Fibroblast of lung (primary cell): ENCODE results near the gene NRP1. TPM values are rescaled to one million over a fixed set of nuclear protein-coding genes. Genes with fewer than 3 reads are reported as not detected.

Experiments used
- DNase-seq, 2 donors: peaks; one replicate each; pipeline versions ENCODE4 v3.0.0 to v3.0.0-alpha.2; 2010; ENCODE audit warnings: low read depth in 2 of 2
- H2AFZ ChIP-seq: 2 replicates; pipeline ENCODE4 v1.5.1; 2012; ENCODE audit warnings: low read length, control low read depth, inconsistent platforms
- H3K27ac ChIP-seq: 2 replicates; pipeline ENCODE4 v1.5.1; 2011; ENCODE audit warnings: low read length, control low read depth; ENCODE audit not compliant: insufficient read depth
- H3K27me3 ChIP-seq: 2 replicates; pipeline ENCODE4 v1.5.1; 2011; ENCODE audit warnings: mild to moderate bottlenecking, low read length; ENCODE audit not compliant: control insufficient read depth, insufficient read depth
- H3K36me3 ChIP-seq: 2 replicates; pipeline ENCODE4 v1.5.1; 2011; ENCODE audit warnings: low read length; ENCODE audit not compliant: control insufficient read depth, insufficient read depth
- H3K4me1 ChIP-seq: 2 replicates; pipeline ENCODE4 v1.5.1; 2011; ENCODE audit warnings: low read length; ENCODE audit not compliant: control insufficient read depth, insufficient read depth; ENCODE audit errors: extremely low read depth
- H3K4me2 ChIP-seq: 2 replicates; pipeline ENCODE4 v1.5.1; 2011; ENCODE audit warnings: low read length, control low read depth; ENCODE audit not compliant: insufficient read depth; ENCODE audit errors: extremely low read depth
- H3K4me3 ChIP-seq, 4 experiments: fragments of 200-600 bp in 1 of 4; sonication (generic) in 1 of 4; replicated peaks in 1 of 4; 2 replicates each; pipeline ENCODE4 v1.5.1; 2011 to 2016; ENCODE audit warnings: low read length in 4 of 4, low read depth in 3 of 4, mild to moderate bottlenecking in 3 of 4, control low read depth in 2 of 4, inconsistent platforms in 1 of 4, mixed read lengths in 1 of 4; ENCODE audit not compliant: insufficient read depth in 1 of 4; ENCODE audit errors: control extremely low read depth in 1 of 4
- H3K79me2 ChIP-seq: 2 replicates; pipeline ENCODE4 v1.5.1; 2012; ENCODE audit warnings: mild to moderate bottlenecking, low read length, inconsistent platforms; ENCODE audit not compliant: control insufficient read depth, insufficient read depth
- H3K9ac ChIP-seq: 2 replicates; pipeline ENCODE4 v1.5.1; 2011; ENCODE audit warnings: mild to moderate bottlenecking, low read length, control low read depth; ENCODE audit not compliant: insufficient read depth
- H3K9me3 ChIP-seq: 2 replicates; pipeline ENCODE4 v1.5.1; 2012; ENCODE audit warnings: low read depth, low read length; ENCODE audit not compliant: control insufficient read depth, insufficient read depth
- H4K20me1 ChIP-seq: 2 replicates; pipeline ENCODE4 v1.5.1; 2011; ENCODE audit warnings: low read length; ENCODE audit not compliant: control insufficient read depth, insufficient read depth; ENCODE audit errors: extremely low read depth
- EZH2 ChIP-seq: IDR thresholded peaks from 2 replicates; pipeline ENCODE4 v1.5.1; 2012; ENCODE audit warnings: low read length, control low read depth, mild to moderate bottlenecking; ENCODE audit errors: missing control alignments
- polyA plus RNA-seq, 2 donors: library from polyadenylated mRNA; depleted of rRNA in 1 of 2; stranded (reverse) in 1 of 2; unstranded in 1 of 2; fragments of >200 nt; gene quantifications; 2 replicates each; pipeline ENCODE4 v1.2.1, GENCODE V29; 2011 to 2012; ENCODE audit warnings: missing spikeins in 1 of 2
- total RNA-seq: library from RNA; depleted of rRNA; stranded (reverse); fragments of >200 nt; gene quantifications from 2 replicates; pipeline ENCODE4 v1.2.1, GENCODE V29; 2014
- TF ChIP-seq, protein P1 (sequence below), 2 donors: IDR thresholded peaks in 1 of 2; conservative IDR thresholded peaks in 1 of 2; 1 replicate in 1 of 2; 2 replicates in 1 of 2; pipeline ENCODE4 v1.5.1; 2011 to 2012; ENCODE audit warnings: low read length in 2 of 2, control low read depth in 1 of 2, inconsistent platforms in 1 of 2, low read depth in 1 of 2, mild to moderate bottlenecking in 1 of 2

The NRP1 gene
- total and polyA plus RNA-seq, 2 donors (not counting 1 experiment from before 2014, with no cell fraction given): 187 to 373 TPM

DNA sequence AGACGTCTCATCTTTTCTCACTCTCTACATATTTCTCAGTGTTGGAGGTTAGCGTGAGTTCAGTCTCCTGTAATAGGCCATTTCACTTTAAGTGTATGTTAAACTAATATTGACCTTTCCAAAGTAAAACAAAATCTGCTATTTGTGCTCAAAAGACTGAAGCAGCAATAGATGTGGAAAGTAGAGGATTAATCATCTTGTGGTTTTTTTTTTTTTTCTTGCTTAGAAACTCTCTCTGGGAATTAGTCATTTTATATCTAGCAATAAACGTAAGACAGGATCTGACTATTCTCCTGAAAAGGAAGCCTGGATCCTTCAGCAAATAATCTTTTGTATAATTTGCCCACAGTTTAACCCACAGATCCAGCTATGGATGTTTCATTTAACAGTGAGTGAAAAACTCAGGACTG is 81.7 kb downstream of the NRP1 start:
- no peak for TF ChIP-seq EZH2
- TF ChIP-seq, protein P1, sequence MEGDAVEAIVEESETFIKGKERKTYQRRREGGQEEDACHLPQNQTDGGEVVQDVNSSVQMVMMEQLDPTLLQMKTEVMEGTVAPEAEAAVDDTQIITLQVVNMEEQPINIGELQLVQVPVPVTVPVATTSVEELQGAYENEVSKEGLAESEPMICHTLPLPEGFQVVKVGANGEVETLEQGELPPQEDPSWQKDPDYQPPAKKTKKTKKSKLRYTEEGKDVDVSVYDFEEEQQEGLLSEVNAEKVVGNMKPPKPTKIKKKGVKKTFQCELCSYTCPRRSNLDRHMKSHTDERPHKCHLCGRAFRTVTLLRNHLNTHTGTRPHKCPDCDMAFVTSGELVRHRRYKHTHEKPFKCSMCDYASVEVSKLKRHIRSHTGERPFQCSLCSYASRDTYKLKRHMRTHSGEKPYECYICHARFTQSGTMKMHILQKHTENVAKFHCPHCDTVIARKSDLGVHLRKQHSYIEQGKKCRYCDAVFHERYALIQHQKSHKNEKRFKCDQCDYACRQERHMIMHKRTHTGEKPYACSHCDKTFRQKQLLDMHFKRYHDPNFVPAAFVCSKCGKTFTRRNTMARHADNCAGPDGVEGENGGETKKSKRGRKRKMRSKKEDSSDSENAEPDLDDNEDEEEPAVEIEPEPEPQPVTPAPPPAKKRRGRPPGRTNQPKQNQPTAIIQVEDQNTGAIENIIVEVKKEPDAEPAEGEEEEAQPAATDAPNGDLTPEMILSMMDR (conservative IDR thresholded peaks at IDR 0.05 in 1 of 2, IDR thresholded peaks at IDR 0.05 in 1 of 2; ENCODE audit: low read depth in 1 of 2, low read length in 2 of 2): no peak
- no peak overlapping the region for H3K4me2 ChIP-seq
- H3K4me3 ChIP-seq: no peak overlapping the region
- H3K27ac ChIP-seq: peak overlapping the region; percentile 65
- H3K4me1 ChIP-seq: peaks cover 28% of the 10 kb centered on the region
- DNase-seq: peak; percentile 87 to 88
- no peaks in the 10 kb centered on the region for H3K9me3 ChIP-seq
- peaks cover 37% of the 10 kb centered on the region for H3K79me2 ChIP-seq
- no peak overlapping the region for H3K9ac ChIP-seq
- H4K20me1 ChIP-seq: no peaks in the 10 kb centered on the region
- H2AFZ ChIP-seq: no peak overlapping the region
- no peaks in the 10 kb centered on the region for H3K27me3 ChIP-seq
- H3K36me3 ChIP-seq: peaks cover 22% of the 10 kb centered on the region

DNA sequence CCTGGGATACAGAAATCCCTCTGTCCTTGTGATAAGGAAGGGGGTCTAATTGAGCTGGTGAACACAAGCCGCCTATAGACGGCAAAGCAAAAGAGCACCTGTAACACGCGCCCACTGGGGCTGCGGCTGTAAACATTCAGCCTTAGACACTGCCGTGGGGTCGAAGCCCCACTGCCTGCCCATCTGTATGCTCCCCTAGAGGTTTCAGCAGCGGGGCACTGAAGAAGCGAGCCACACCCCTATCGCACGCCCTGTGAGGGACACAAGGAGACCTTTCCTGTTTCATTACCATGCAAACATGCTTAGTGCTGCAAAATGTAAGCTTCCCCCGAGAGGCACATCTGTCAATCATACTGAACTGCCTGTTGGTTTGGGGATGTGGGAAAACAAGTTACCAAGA is 82.1 kb downstream of the NRP1 start:
- Histone ChIP-seq H3K4me2 (no peak overlapping the region), H3K27me3 (no peaks in the 10 kb centered on the region), H3K79me2 (peaks cover 39% of the 10 kb centered on the region), H3K36me3 (peaks cover 23% of the 10 kb centered on the region), H3K9ac (no peak overlapping the region), H3K9me3 (no peaks in the 10 kb centered on the region), H3K4me1 (peaks cover 28% of the 10 kb centered on the region), H4K20me1 (no peaks in the 10 kb centered on the region), H3K27ac (peak overlapping the region; percentile 35), H2AFZ (no peak overlapping the region), H3K4me3 (no peak overlapping the region)
- TF ChIP-seq EZH2: no peak
- TF ChIP-seq, protein P1 (conservative IDR thresholded peaks at IDR 0.05 in 1 of 2, IDR thresholded peaks at IDR 0.05 in 1 of 2; ENCODE audit: low read depth in 1 of 2, low read length in 2 of 2): no peak
- no peak for DNase-seq

DNA sequence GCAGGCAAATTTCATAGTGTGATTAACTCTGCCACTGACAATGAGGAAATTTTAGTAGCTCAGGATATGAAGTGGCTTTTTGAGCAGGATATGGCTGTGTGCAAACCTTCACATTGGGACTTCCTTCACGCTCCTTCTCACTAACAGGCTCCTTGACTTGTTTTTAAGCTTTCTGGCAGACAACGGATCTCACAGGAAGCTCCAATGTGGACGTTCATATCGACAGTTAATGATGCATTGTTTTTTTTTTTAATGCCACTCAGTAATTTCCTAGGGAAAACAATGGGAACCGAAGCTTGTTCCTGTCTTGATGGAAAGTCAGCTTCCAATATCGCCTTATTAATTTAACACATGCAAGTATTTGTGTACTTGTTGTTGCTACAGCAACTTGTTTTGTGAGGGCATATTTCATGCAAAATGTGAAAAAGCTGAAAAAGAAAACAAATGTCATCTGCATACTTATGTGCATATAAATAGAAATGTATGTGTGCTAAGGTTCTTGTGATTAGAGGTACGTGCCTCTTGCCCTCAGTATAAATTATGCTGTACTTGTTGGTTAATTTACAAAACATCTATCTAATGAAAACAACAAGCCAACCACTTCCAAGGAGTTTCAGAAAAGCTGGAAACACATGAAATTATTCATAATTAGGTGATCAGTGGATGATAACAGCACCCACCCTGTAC is 84.7 kb downstream of the NRP1 start:
- H3K36me3 ChIP-seq: peaks cover 28% of the 10 kb centered on the region
- peak overlapping the region; percentile 2 for H3K27ac ChIP-seq
- H3K9ac ChIP-seq: no peak overlapping the region
- H3K4me1 ChIP-seq: peaks cover 26% of the 10 kb centered on the region
- no peaks in the 10 kb centered on the region for H3K27me3 ChIP-seq
- peaks cover 38% of the 10 kb centered on the region for H3K79me2 ChIP-seq
- H3K4me2 ChIP-seq: no peak overlapping the region
- no peaks in the 10 kb centered on the region for H3K9me3 ChIP-seq
- no peak for DNase-seq
- no peak overlapping the region for H3K4me3 ChIP-seq
- no peak overlapping the region for H2AFZ ChIP-seq
- no peaks in the 10 kb centered on the region for H4K20me1 ChIP-seq
- TF ChIP-seq, protein P1 (conservative IDR thresholded peaks at IDR 0.05 in 1 of 2, IDR thresholded peaks at IDR 0.05 in 1 of 2; ENCODE audit: low read depth in 1 of 2, low read length in 2 of 2): no peak
- no peak for TF ChIP-seq EZH2
